Chondrocyte (in vitro differentiated cells): ENCODE data around the gene FEN1. TPM values are rescaled to one million over a fixed set of nuclear protein-coding genes. Genes with fewer than 3 reads are reported as not detected.

Experiments used
- DNase-seq: peaks from one replicate; pipeline ENCODE4 v3.0.0; 2021; ENCODE audit warnings: mixed read lengths, low spot score
- H3K27ac Mint-ChIP-seq: one replicate; pipeline ENCODE4 v1.8.0; 2021; ENCODE audit warnings: mild to moderate bottlenecking, moderate library complexity, mixed read lengths; ENCODE audit not compliant: unreplicated experiment
- H3K27me3 Mint-ChIP-seq: 2 replicates; pipeline ENCODE4 v1.8.0; 2021; ENCODE audit warnings: low read depth, mixed read lengths
- H3K36me3 Mint-ChIP-seq: 2 replicates; pipeline ENCODE4 v1.8.0; 2021; ENCODE audit warnings: low read depth, mixed read lengths
- H3K4me1 Mint-ChIP-seq: 2 replicates; pipeline ENCODE4 v1.8.0; 2021; ENCODE audit warnings: low read depth, mild to moderate bottlenecking, mixed read lengths
- H3K4me3 Mint-ChIP-seq: one replicate; pipeline ENCODE4 v1.8.0; 2021; ENCODE audit warnings: mild to moderate bottlenecking, moderate library complexity, mixed read lengths; ENCODE audit not compliant: unreplicated experiment
- H3K9me3 Mint-ChIP-seq: 2 replicates; pipeline ENCODE4 v1.8.0; 2021; ENCODE audit warnings: low read depth, mixed read lengths
- CTCF ChIP-seq: fragments of 200-600 bp; sonication (generic); IDR thresholded peaks from 2 replicates; pipeline ENCODE4 v1.5.0; 2021; ENCODE audit warnings: antibody characterized with exemption, mild to moderate bottlenecking, moderate library complexity
- total RNA-seq: library from RNA; stranded (reverse); gene quantifications from 3 replicates; pipeline ENCODE4 v1.2.1, GENCODE V29; 2021

FEN1 gene
- total RNA-seq, 1 donor from 2014 or later = 12.6 TPM

- Mint-ChIP-seq H3K27me3 (peaks cover 1% of the 10 kb centered on the region), H3K27ac (no peak overlapping the region), H3K36me3 (no peaks in the 10 kb centered on the region), H3K9me3 (no peaks in the 10 kb centered on the region), H3K4me3 (no peak overlapping the region), H3K4me1 (peaks cover 12% of the 10 kb centered on the region)
- TF ChIP-seq CTCF = no peak
- DNase-seq = no peak
Measured at GRCh38 chr11:61756147-61756451, 36.6 kb upstream of the FEN1 start.

- H3K27me3 Mint-ChIP-seq = no peaks in the 10 kb centered on the region
- H3K36me3 Mint-ChIP-seq = no peaks in the 10 kb centered on the region
- TF ChIP-seq CTCF = no peak
- DNase-seq = no peak
- H3K4me1 Mint-ChIP-seq = peaks cover 12% of the 10 kb centered on the region
- H3K27ac Mint-ChIP-seq = no peak overlapping the region
- H3K9me3 Mint-ChIP-seq = no peaks in the 10 kb centered on the region
- no peak overlapping the region for H3K4me3 Mint-ChIP-seq
Measured at GRCh38 chr11:61756452-61757212, 36.1 kb upstream of the FEN1 start.

GRCh38 chr11:61757213-61757862, 35.4 kb upstream of the FEN1 start:
- H3K9me3 Mint-ChIP-seq = no peaks in the 10 kb centered on the region
- H3K27me3 Mint-ChIP-seq = no peaks in the 10 kb centered on the region
- H3K36me3 Mint-ChIP-seq = no peaks in the 10 kb centered on the region
- peaks cover 12% of the 10 kb centered on the region for H3K4me1 Mint-ChIP-seq
- DNase-seq = no peak
- no peak overlapping the region for H3K4me3 Mint-ChIP-seq
- TF ChIP-seq CTCF = no peak
- no peak overlapping the region for H3K27ac Mint-ChIP-seq

- no peak for DNase-seq
- no peak overlapping the region for H3K4me3 Mint-ChIP-seq
- H3K9me3 Mint-ChIP-seq = no peaks in the 10 kb centered on the region
- TF ChIP-seq CTCF = no peak
- H3K27ac Mint-ChIP-seq = no peak overlapping the region
- peaks cover 7% of the 10 kb centered on the region for H3K4me1 Mint-ChIP-seq
- no peaks in the 10 kb centered on the region for H3K36me3 Mint-ChIP-seq
- H3K27me3 Mint-ChIP-seq = no peaks in the 10 kb centered on the region
Measured at GRCh38 chr11:61760946-61761345, 31.8 kb upstream of the FEN1 start.

GRCh38 chr11:61761440-61762222, 31.1 kb upstream of the FEN1 start:
- H3K27ac Mint-ChIP-seq = no peak overlapping the region
- no peaks in the 10 kb centered on the region for H3K27me3 Mint-ChIP-seq
- H3K9me3 Mint-ChIP-seq = no peaks in the 10 kb centered on the region
- H3K4me3 Mint-ChIP-seq = no peak overlapping the region
- TF ChIP-seq CTCF = no peak
- H3K36me3 Mint-ChIP-seq = no peaks in the 10 kb centered on the region
- peaks cover under 1% of the 10 kb centered on the region for H3K4me1 Mint-ChIP-seq
- DNase-seq = no peak
